ENCODE results near the gene LARP1.
"Not testable (repeated sequence)": the region's sequence is repeated elsewhere in the genome, so short reads cannot be mapped to it uniquely, and the experiment has no call there.

LARP1 gene

GRCh38 chr5:154819546-154819945, 64.4 kb downstream of the LARP1 start:
- H3K4me3 ChIP-seq (ENCODE audit: low read length in 2 of 2), result no peak overlapping the region
- no peaks in the 10 kb centered on the region for H3K27me3 ChIP-seq (ENCODE audit: control insufficient read depth in 2 of 2, insufficient read depth in 2 of 2, low read length in 2 of 2)
- peaks cover 29 to 60% of the 10 kb centered on the region in 2 donors for H3K36me3 ChIP-seq (ENCODE audit: control insufficient read depth in 2 of 2, insufficient read depth in 2 of 2, low read length in 2 of 2)
- H3K9me3 ChIP-seq (ENCODE audit: control insufficient read depth in 2 of 2, low read length in 2 of 2), result no peaks in the 10 kb centered on the region
- H3K4me1 ChIP-seq (ENCODE audit: control insufficient read depth in 2 of 2, insufficient read depth in 2 of 2, low read length in 2 of 2), result no peaks in the 10 kb centered on the region
- H3K27ac ChIP-seq (ENCODE audit: low read depth in 2 of 2, low read length in 2 of 2), result no peak overlapping the region
- no peak overlapping the region for H3K9ac ChIP-seq (ENCODE audit: low read depth in 1 of 2, low read length in 2 of 2)

- Histone ChIP-seq H3K4me3 (ENCODE audit: low read length in 2 of 2) (no peak overlapping the region), H3K36me3 (ENCODE audit: control insufficient read depth in 2 of 2, insufficient read depth in 2 of 2, low read length in 2 of 2) (peaks cover 23 to 52% of the 10 kb centered on the region in 2 donors), H3K9ac (ENCODE audit: low read depth in 1 of 2, low read length in 2 of 2) (no peak overlapping the region), H3K9me3 (ENCODE audit: control insufficient read depth in 2 of 2, low read length in 2 of 2) (no peaks in the 10 kb centered on the region), H3K27ac (ENCODE audit: low read depth in 2 of 2, low read length in 2 of 2) (no peak overlapping the region), H3K4me1 (ENCODE audit: control insufficient read depth in 2 of 2, insufficient read depth in 2 of 2, low read length in 2 of 2) (no peaks in the 10 kb centered on the region), H3K27me3 (ENCODE audit: control insufficient read depth in 2 of 2, insufficient read depth in 2 of 2, low read length in 2 of 2) (no peaks in the 10 kb centered on the region)
Measured at GRCh38 chr5:154820383-154820782, 65.2 kb downstream of the LARP1 start.

- H3K9me3 ChIP-seq (ENCODE audit: control insufficient read depth in 2 of 2, low read length in 2 of 2); H3K27me3 ChIP-seq (ENCODE audit: control insufficient read depth in 2 of 2, insufficient read depth in 2 of 2, low read length in 2 of 2); H3K4me3 ChIP-seq (ENCODE audit: low read length in 2 of 2); H3K4me1 ChIP-seq (ENCODE audit: control insufficient read depth in 2 of 2, insufficient read depth in 2 of 2, low read length in 2 of 2); H3K27ac ChIP-seq (ENCODE audit: low read depth in 2 of 2, low read length in 2 of 2); H3K9ac ChIP-seq (ENCODE audit: low read depth in 1 of 2, low read length in 2 of 2): not testable (repeated sequence)
- H3K36me3 ChIP-seq (ENCODE audit: control insufficient read depth in 2 of 2, insufficient read depth in 2 of 2, low read length in 2 of 2), result peaks cover 6 to 31% of the 10 kb centered on the region in 2 donors
Measured at GRCh38 chr5:154822896-154823295, 67.7 kb downstream of the LARP1 start.

- Histone ChIP-seq H3K4me3 (ENCODE audit: low read length in 2 of 2) (no peak overlapping the region), H3K9me3 (ENCODE audit: control insufficient read depth in 2 of 2, low read length in 2 of 2) (no peaks in the 10 kb centered on the region), H3K27ac (ENCODE audit: low read depth in 2 of 2, low read length in 2 of 2) (no peak overlapping the region), H3K4me1 (ENCODE audit: control insufficient read depth in 2 of 2, insufficient read depth in 2 of 2, low read length in 2 of 2) (peaks cover 0 to 5% of the 10 kb centered on the region in 2 donors), H3K36me3 (ENCODE audit: control insufficient read depth in 2 of 2, insufficient read depth in 2 of 2, low read length in 2 of 2) (peaks cover 6 to 29% of the 10 kb centered on the region in 2 donors), H3K27me3 (ENCODE audit: control insufficient read depth in 2 of 2, insufficient read depth in 2 of 2, low read length in 2 of 2) (no peaks in the 10 kb centered on the region), H3K9ac (ENCODE audit: low read depth in 1 of 2, low read length in 2 of 2) (no peak overlapping the region)
Measured at GRCh38 chr5:154823605-154824004, 68.4 kb downstream of the LARP1 start.

- peaks cover 2 to 6% of the 10 kb centered on the region in 2 donors for H3K4me1 ChIP-seq (ENCODE audit: control insufficient read depth in 2 of 2, insufficient read depth in 2 of 2, low read length in 2 of 2)
- H3K27ac ChIP-seq (ENCODE audit: low read depth in 2 of 2, low read length in 2 of 2), result no peak overlapping the region
- H3K36me3 ChIP-seq (ENCODE audit: control insufficient read depth in 2 of 2, insufficient read depth in 2 of 2, low read length in 2 of 2), result peaks cover 6 to 27% of the 10 kb centered on the region in 2 donors
- no peaks in the 10 kb centered on the region for H3K27me3 ChIP-seq (ENCODE audit: control insufficient read depth in 2 of 2, insufficient read depth in 2 of 2, low read length in 2 of 2)
- H3K9ac ChIP-seq (ENCODE audit: low read depth in 1 of 2, low read length in 2 of 2), result no peak overlapping the region
- no peaks in the 10 kb centered on the region for H3K9me3 ChIP-seq (ENCODE audit: control insufficient read depth in 2 of 2, low read length in 2 of 2)
- H3K4me3 ChIP-seq (ENCODE audit: low read length in 2 of 2), result no peak overlapping the region
Measured at GRCh38 chr5:154824070-154824469, 68.9 kb downstream of the LARP1 start.

GRCh38 chr5:154829181-154829588, 74.0 kb downstream of the LARP1 start:
- Histone ChIP-seq H3K27ac (ENCODE audit: low read depth in 2 of 2, low read length in 2 of 2) (peak overlapping the region; percentile 84 to 88), H3K9ac (ENCODE audit: low read depth in 1 of 2, low read length in 2 of 2) (peak overlapping the region; percentile 9 to 32), H3K36me3 (ENCODE audit: control insufficient read depth in 2 of 2, insufficient read depth in 2 of 2, low read length in 2 of 2) (peaks cover 4 to 10% of the 10 kb centered on the region in 2 donors), H3K27me3 (ENCODE audit: control insufficient read depth in 2 of 2, insufficient read depth in 2 of 2, low read length in 2 of 2) (no peaks in the 10 kb centered on the region), H3K9me3 (ENCODE audit: control insufficient read depth in 2 of 2, low read length in 2 of 2) (no peaks in the 10 kb centered on the region), H3K4me1 (ENCODE audit: control insufficient read depth in 2 of 2, insufficient read depth in 2 of 2, low read length in 2 of 2) (peaks cover 10 to 22% of the 10 kb centered on the region in 2 donors), H3K4me3 (ENCODE audit: low read length in 2 of 2) (no peak overlapping the region)

- Histone ChIP-seq H3K4me3 (ENCODE audit: low read length in 2 of 2) (peak overlapping the region; percentile 5 to 50), H3K36me3 (ENCODE audit: control insufficient read depth in 2 of 2, insufficient read depth in 2 of 2, low read length in 2 of 2) (peaks cover 4 to 7% of the 10 kb centered on the region in 2 donors), H3K4me1 (ENCODE audit: control insufficient read depth in 2 of 2, insufficient read depth in 2 of 2, low read length in 2 of 2) (peaks cover 13 to 26% of the 10 kb centered on the region in 2 donors), H3K27me3 (ENCODE audit: control insufficient read depth in 2 of 2, insufficient read depth in 2 of 2, low read length in 2 of 2) (no peaks in the 10 kb centered on the region), H3K9ac (ENCODE audit: low read depth in 1 of 2, low read length in 2 of 2) (peak overlapping the region; percentile 24 to 30), H3K27ac (ENCODE audit: low read depth in 2 of 2, low read length in 2 of 2) (peak overlapping the region; percentile 84 to 88), H3K9me3 (ENCODE audit: control insufficient read depth in 2 of 2, low read length in 2 of 2) (no peaks in the 10 kb centered on the region)
Measured at GRCh38 chr5:154829589-154830218, 74.5 kb downstream of the LARP1 start.

- Histone ChIP-seq H3K36me3 (ENCODE audit: control insufficient read depth in 2 of 2, insufficient read depth in 2 of 2, low read length in 2 of 2) (peaks cover 4 to 7% of the 10 kb centered on the region in 2 donors), H3K9ac (ENCODE audit: low read depth in 1 of 2, low read length in 2 of 2) (peak overlapping the region; percentile 24 to 30), H3K9me3 (ENCODE audit: control insufficient read depth in 2 of 2, low read length in 2 of 2) (no peaks in the 10 kb centered on the region), H3K27ac (ENCODE audit: low read depth in 2 of 2, low read length in 2 of 2) (peak overlapping the region; percentile 84 to 88), H3K4me1 (ENCODE audit: control insufficient read depth in 2 of 2, insufficient read depth in 2 of 2, low read length in 2 of 2) (peaks cover 16 to 30% of the 10 kb centered on the region in 2 donors), H3K4me3 (ENCODE audit: low read length in 2 of 2) (peak overlapping the region; percentile 5 to 50), H3K27me3 (ENCODE audit: control insufficient read depth in 2 of 2, insufficient read depth in 2 of 2, low read length in 2 of 2) (no peaks in the 10 kb centered on the region)
Measured at GRCh38 chr5:154830219-154830595, 75.0 kb downstream of the LARP1 start.

GRCh38 chr5:154830596-154830995, 75.4 kb downstream of the LARP1 start:
- peak overlapping the region in 1 of 2 donors; percentile 30 for H3K9ac ChIP-seq (ENCODE audit: low read depth in 1 of 2, low read length in 2 of 2)
- no peaks in the 10 kb centered on the region for H3K9me3 ChIP-seq (ENCODE audit: control insufficient read depth in 2 of 2, low read length in 2 of 2)
- H3K36me3 ChIP-seq (ENCODE audit: control insufficient read depth in 2 of 2, insufficient read depth in 2 of 2, low read length in 2 of 2), result peaks cover 4 to 7% of the 10 kb centered on the region in 2 donors
- H3K27ac ChIP-seq (ENCODE audit: low read depth in 2 of 2, low read length in 2 of 2), result peak overlapping the region; percentile 84 to 88
- peaks cover 16 to 32% of the 10 kb centered on the region in 2 donors for H3K4me1 ChIP-seq (ENCODE audit: control insufficient read depth in 2 of 2, insufficient read depth in 2 of 2, low read length in 2 of 2)
- H3K4me3 ChIP-seq (ENCODE audit: low read length in 2 of 2), result peak overlapping the region in 1 of 2 donors; percentile 50
- H3K27me3 ChIP-seq (ENCODE audit: control insufficient read depth in 2 of 2, insufficient read depth in 2 of 2, low read length in 2 of 2), result no peaks in the 10 kb centered on the region

- H3K27me3 ChIP-seq (ENCODE audit: control insufficient read depth in 2 of 2, insufficient read depth in 2 of 2, low read length in 2 of 2), result no peaks in the 10 kb centered on the region
- H3K9ac ChIP-seq (ENCODE audit: low read depth in 1 of 2, low read length in 2 of 2), result no peak overlapping the region
- H3K9me3 ChIP-seq (ENCODE audit: control insufficient read depth in 2 of 2, low read length in 2 of 2), result no peaks in the 10 kb centered on the region
- H3K27ac ChIP-seq (ENCODE audit: low read depth in 2 of 2, low read length in 2 of 2), result no peak overlapping the region
- H3K4me1 ChIP-seq (ENCODE audit: control insufficient read depth in 2 of 2, insufficient read depth in 2 of 2, low read length in 2 of 2), result peaks cover 16 to 32% of the 10 kb centered on the region in 2 donors
- H3K36me3 ChIP-seq (ENCODE audit: control insufficient read depth in 2 of 2, insufficient read depth in 2 of 2, low read length in 2 of 2), result peaks cover 4 to 7% of the 10 kb centered on the region in 2 donors
- no peak overlapping the region for H3K4me3 ChIP-seq (ENCODE audit: low read length in 2 of 2)
Measured at GRCh38 chr5:154831451-154831850, 76.3 kb downstream of the LARP1 start.
